HG02610 (cell line): Measurements from ENCODE around the gene SAMD9L.

Experiments
- ATAC-seq: cut with Tn5 transposase; IDR thresholded peaks from one replicate; pipeline ENCODE4 v1.9.1; 2021; ENCODE audit warnings: mild to moderate bottlenecking, moderate library complexity; ENCODE audit not compliant: unreplicated experiment

The SAMD9L gene

GRCh38 chr7:93148144-93148543 is at the start of gene SAMD9L:
SAMD9L (minus strand) TSS chr7:93148385; CDS start chr7:93135971, 12,414 bp downstream.
- peak; percentile 59 for ATAC-seq

- no peak for ATAC-seq
Measured at GRCh38 chr7:93196336-93196735, 48.2 kb upstream of the SAMD9L start.

- ATAC-seq = no peak
Measured at GRCh38 chr7:93194386-93194785, 46.2 kb upstream of the SAMD9L start.

DNA sequence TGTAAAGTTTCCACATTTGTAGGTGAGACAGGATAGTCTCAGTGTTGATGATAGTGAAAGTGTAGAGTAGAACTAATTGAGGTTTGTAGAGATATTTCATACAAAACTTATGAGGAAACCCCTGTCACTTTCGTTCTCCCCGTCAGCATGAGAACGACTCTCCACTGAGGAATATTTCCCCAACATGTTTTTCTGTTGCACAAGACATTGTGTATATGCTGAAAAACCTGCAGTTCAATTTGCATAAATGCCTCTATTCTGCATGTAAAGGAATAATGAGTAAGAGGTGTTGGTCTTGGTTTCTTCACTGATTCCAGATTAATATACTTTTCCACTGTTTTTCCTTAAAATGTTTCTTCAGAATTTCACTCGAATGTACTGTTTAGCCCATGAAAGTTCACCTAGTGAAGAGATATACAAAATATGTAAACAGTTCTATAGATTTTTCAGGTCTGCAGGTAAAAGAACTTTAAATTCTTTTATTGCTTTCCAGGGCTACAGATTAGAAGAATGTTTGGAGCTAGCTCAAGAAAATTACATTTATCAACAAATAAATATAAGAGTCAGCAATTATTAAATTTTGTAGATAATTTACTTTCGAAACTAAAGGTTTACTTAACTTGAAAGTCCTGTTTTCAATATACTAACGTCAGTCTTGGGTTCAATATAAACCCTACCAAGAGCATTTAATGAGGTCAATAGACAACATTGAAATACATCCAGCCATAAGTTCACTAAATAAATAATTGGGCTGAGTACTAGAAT is 40.9 kb upstream of the SAMD9L start:
- no peak for ATAC-seq

DNA sequence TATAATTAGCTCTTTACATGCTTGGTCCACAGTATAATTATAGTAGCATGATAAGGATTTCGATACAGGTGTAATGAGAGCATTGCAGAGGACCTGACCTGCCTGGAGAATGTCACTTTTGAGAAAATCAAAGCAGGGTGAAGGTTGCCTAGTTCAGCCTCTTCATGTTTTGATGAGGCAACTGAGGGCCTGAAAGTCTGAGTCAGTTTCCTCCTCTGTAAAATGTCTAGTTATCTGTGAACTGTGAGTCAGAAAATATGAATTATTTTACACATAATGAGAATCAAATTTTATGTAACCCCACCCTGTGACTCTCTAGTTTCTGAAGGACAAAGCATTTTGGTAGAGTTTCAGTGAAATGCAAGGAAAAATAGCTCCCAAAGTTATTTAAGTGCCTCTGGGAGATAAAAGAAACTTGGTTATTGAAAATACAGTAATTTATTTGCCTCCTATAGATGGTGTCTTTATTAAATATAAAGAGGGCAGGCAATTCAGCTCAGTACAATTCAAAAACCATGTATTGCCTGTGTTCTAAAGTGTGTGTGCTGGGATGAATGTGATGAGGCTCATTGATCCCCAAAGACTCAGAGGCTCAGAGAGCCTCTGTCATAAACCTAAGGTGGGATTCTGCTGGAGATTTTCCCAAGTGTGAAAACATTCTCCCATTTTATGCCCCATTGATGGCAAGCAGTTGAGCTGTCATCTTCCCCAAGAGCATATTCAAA is 37.3 kb upstream of the SAMD9L start:
- no peak for ATAC-seq

DNA sequence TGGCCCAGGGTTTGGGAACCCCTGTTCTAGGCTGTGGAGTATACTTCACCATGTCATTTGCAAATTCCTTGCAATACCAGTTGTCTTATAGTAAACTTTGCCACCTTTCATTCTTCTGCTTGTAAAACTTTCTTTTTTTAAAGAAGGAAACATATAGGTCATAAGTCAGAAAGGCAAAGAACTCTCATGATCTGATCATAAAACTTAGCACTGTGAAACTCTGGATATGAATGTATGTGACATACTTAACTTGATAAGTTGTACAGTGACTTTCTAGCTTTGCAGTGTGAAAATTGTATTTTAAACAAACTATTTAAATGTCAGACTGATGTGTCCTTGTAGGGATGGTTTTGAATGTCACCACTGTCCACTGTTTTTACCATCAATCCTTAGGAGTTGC is 31.0 kb upstream of the SAMD9L start:
- ATAC-seq = no peak

DNA sequence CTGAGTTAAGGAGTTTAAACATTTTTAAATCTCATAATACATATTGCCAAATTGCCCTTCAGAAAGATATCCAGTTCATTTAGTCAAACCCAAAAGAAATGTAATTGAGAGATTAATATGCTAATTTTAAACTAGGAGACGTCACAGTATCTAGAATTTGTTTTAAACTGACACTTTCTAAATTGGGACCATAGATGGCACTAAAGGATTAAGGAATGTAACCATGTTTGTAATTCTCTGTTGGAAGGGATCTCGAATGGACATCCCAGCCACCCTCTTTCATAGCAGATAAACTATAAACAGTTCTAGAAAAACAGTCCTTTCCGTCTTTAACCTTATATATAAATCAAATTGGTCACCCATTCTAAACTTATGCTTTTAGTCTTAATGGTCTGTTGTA is 30.0 kb upstream of the SAMD9L start:
- ATAC-seq = no peak

GRCh38 chr7:93176992-93177580 is 28.9 kb upstream of the SAMD9L start:
- no peak for ATAC-seq

GRCh38 chr7:93175219-93175618 is 27.0 kb upstream of the SAMD9L start:
- no peak for ATAC-seq

GRCh38 chr7:93172683-93173082 is 24.5 kb upstream of the SAMD9L start:
- ATAC-seq = no peak

DNA sequence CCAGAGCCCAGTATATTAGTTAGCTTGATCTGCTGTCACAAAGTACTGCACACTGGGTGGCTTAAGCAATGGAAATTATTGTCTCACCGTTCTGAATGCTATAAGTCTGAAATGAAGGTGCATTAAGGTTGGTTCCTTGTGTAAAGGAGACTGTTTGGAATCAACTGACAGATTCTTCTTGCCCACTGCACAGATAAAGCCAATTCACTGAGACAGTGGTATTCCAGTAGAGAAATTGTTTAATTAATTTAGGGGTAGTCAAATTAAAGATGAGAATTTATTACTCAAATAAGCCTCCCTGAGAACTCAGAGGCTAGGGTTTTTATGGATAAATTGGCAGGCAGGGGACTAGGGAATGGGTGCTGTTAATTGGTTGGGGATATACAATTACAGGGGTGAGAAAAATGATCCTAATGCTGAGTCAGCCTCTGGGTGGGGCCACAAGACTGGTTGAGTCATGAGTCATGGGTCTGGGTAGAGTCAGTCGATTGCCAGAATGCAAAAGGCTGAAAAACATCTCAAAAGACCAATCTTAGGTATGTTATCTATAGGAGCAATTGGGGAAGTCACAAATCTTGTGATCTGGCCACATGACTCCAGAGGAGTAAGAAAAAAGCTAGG is 23.5 kb upstream of the SAMD9L start:
- ATAC-seq = no peak

- ATAC-seq = peak; percentile 98
Measured at GRCh38 chr7:93165447-93165846, 17.3 kb upstream of the SAMD9L start.

- no peak for ATAC-seq
Measured at GRCh38 chr7:93164766-93165165, 16.6 kb upstream of the SAMD9L start.

DNA sequence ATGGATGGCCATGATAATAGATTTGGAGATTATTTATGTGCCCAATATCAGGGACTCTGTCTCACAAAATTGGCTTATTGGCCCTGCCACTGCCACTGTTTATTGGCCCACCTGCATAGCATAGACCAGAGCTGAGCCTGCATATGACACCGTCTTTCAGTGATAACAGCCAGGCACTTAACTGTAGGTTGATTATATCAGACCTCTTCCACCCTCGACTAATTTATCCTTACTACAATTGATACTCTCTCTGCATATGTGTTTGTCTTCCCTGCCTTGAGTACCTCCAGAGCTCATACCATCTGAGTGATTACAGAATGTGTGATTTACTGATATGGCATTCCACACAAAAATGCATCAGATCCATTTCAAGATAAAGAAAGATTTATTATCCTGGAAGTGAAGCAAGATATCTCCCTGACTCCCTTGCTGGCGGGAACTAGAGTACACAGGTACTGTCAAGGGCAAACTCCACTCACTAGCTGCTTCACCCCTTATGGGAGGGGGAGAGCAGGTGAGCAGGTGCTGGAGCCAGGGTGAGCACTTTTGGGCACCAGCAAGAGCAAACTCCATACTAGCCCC is 13.1 kb upstream of the SAMD9L start:
- no peak for ATAC-seq

GRCh38 chr7:93160410-93160809 is 12.2 kb upstream of the SAMD9L start:
- no peak for ATAC-seq

GRCh38 chr7:93159490-93159889 is 11.3 kb upstream of the SAMD9L start:
- no peak for ATAC-seq

DNA sequence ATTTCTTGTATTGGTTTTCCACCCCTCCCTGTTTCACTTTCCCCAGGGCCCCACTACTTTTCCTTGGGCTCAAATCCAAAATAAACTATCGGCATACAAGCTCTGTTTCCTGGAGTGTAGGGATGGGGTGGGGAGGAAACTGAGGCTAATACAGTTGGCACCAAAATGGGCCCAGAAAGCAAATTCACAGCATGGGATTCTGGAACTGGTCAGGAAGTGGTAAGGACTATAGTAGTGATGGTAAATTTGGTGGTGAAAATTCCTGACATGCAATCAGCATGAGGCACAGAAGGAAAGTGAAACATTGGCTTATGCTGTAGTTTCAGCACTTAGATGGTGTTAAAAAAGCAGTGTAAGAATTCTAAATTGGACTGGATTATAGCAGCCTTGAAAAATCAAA is 8.7 kb upstream of the SAMD9L start:
- no peak for ATAC-seq

DNA sequence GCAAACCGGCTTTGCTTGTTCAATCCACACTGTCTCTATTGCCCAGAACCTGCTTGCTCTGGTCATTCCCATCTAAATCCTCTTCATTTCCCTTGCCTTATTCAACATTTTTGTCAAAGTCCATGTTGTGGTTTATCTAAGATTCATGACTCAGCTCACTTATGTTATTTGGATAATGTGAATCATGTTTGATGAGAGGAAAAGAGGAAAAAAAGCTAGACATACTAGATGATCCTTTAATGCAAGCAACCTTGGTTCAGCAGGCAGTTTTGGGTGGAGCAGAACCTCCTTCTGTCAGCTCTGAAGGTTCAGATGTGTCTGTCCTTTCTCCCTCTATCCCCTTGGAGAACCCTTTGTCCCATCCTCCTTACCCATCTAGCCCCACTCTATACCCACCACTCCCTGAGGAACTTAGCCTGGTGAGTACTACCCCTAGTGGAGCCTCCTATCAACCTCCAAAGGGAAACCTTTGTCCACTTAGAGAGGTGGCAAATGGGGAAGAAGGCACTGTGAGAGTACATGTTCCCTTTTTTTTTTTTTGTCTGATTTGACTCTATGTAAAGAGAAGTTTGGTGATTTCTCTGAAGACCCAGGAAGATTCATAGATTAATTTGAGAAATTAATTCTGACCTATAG is 2.1 kb upstream of the SAMD9L start:
- no peak for ATAC-seq

GRCh38 chr7:93148727-93149126 is 542 bp upstream of the SAMD9L start:
- ATAC-seq = no peak

- peak; percentile 86 for ATAC-seq
Measured at GRCh38 chr7:93147363-93147762, 822 bp downstream of the SAMD9L start.
